Testis (tissue), 3 donors: ENCODE measurements around the gene CCSER2. TPM values are rescaled to one million over a fixed set of nuclear protein-coding genes. Genes with fewer than 3 reads are reported as not detected.
"Not testable (repeated sequence)": the region's sequence is repeated elsewhere in the genome, so short reads cannot be mapped to it uniquely, and the experiment has no call there.

Experiments used
- DNase-seq: peaks from one replicate; pipeline ENCODE4 v3.0.0-alpha.2; 2019
- H3K27ac ChIP-seq, 2 donors: fragments of 200-600 bp; sonication (generic); one replicate each; pipeline ENCODE4 v1.5.1; 2019
- H3K27me3 ChIP-seq: fragments of 200-600 bp; sonication (generic); one replicate; pipeline ENCODE4 v1.5.1; 2019
- H3K36me3 ChIP-seq: fragments of 200-600 bp; sonication (generic); one replicate; pipeline ENCODE4 v1.5.1; 2017; ENCODE audit warnings: low read depth; ENCODE audit errors: missing control alignments
- H3K4me1 ChIP-seq: fragments of 200-600 bp; sonication (generic); one replicate; pipeline ENCODE4 v1.5.1; 2019
- H3K4me3 ChIP-seq, 2 donors: fragments of 200-600 bp; sonication (generic); one replicate each; pipeline ENCODE4 v1.5.1; 2017 to 2019
- H3K9me3 ChIP-seq: fragments of 200-600 bp; sonication (generic); one replicate; pipeline ENCODE4 v1.5.1; 2017
- CTCF ChIP-seq, 3 experiments: fragments of 450-650 bp in 2 of 3; fragments of 200-600 bp in 1 of 3; sonication (generic) in 1 of 3; IDR thresholded peaks; one replicate each; pipeline ENCODE4 v1.5.1; 2016 to 2019; ENCODE audit warnings: antibody characterized with exemption in 3 of 3, mild to moderate bottlenecking in 2 of 3, moderate library complexity in 1 of 3
- POLR2A ChIP-seq: fragments of 450-650 bp; IDR thresholded peaks from one replicate; pipeline ENCODE4 v1.6.1; 2017; ENCODE audit warnings: antibody characterized with exemption, mild to moderate bottlenecking, moderate library complexity
- WGBS, 2 donors: methylation state at CpG; one replicate each; pipeline ENCODE4 v1.1.5; 2018; 5-methylcytosine and 5-hydroxymethylcytosine counted together
- intact Hi-C: fragments of 100-400 bp; cut with DNase I; formaldehyde crosslinking; loops from one replicate; pipeline ENCODE4 v1.15.1; 2023; ENCODE audit warnings: low total_unique reads
- polyA plus RNA-seq: library from polyadenylated mRNA; stranded (reverse); fragments of 350-450 nt; fragmentation: Illumina TruSeq; extraction: RNeasy Lipid Tissue Mini Kit (QIAGEN cat#74804); gene quantifications from one replicate; pipeline ENCODE4 v1.2.3, GENCODE V29; 2014; ENCODE audit warnings: low read depth, low replicate concordance; ENCODE audit not compliant: insufficient read depth
- total RNA-seq, 2 donors: library from RNA; depleted of rRNA; stranded (reverse); fragments of >200 nt; gene quantifications; one replicate each; pipeline ENCODE4 v1.2.3, GENCODE V29; 2016

The CCSER2 gene
- total and polyA plus RNA-seq, 3 donors from 2014 or later = 65.4 to 148 (median 146) TPM

- no peak for DNase-seq
Observed at GRCh38 chr10:84494849-84495180, 166.4 kb downstream of the CCSER2 start.

GRCh38 chr10:84497978-84498377 lies 169.6 kb downstream of the CCSER2 start:
- intact Hi-C loops = no loop called here
- Histone ChIP-seq H3K36me3 (no peaks in the 10 kb centered on the region), H3K4me1 (no peaks in the 10 kb centered on the region), H3K27me3 (no peaks in the 10 kb centered on the region), H3K4me3 (no peak overlapping the region), H3K27ac (no peak overlapping the region), H3K9me3 (no peaks in the 10 kb centered on the region)
- DNase-seq = no peak
- TF ChIP-seq CTCF (IDR thresholded peaks at IDR 0.05) = no peak
- no peak for TF ChIP-seq POLR2A
- 75 to 79% methylated on average over 1 of the region's 1 CpG for WGBS, 2 donors

More at GRCh38 chr10:84494849-84495180, 166.4 kb downstream of the CCSER2 start:
- H3K27ac ChIP-seq = no peak overlapping the region
- no peaks in the 10 kb centered on the region for H3K4me1 ChIP-seq
- intact Hi-C loops = no loop called here
- no peak overlapping the region for H3K4me3 ChIP-seq
- H3K36me3 ChIP-seq = no peaks in the 10 kb centered on the region
- TF ChIP-seq POLR2A (no peak), CTCF (IDR thresholded peaks at IDR 0.05) (no peak)
- no peaks in the 10 kb centered on the region for H3K27me3 ChIP-seq
- no peaks in the 10 kb centered on the region for H3K9me3 ChIP-seq

DNA sequence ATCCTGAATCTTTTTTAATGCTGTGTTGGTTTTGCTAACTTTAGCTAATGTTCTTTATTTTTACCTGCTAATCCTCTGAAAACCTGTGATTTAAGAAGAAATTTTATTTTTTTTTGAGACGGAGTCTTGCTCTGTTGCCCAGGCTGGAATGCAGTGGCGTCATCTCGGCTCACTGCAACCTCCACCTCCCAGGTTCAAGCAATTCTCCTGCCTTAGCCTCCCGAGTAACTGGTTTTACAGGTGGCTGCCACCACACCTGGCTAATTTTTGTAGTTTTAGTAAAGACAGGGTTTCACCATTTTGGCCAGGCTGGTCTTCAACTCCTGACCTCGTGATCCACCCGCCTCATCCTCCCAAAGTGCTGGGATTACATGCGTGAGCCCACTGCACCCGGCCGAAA lies 170.7 kb downstream of the CCSER2 start:
- DNase-seq, H3K4me3 ChIP-seq, H3K27me3 ChIP-seq, H3K9me3 ChIP-seq, H3K36me3 ChIP-seq, intact Hi-C loops, H3K4me1 ChIP-seq, H3K27ac ChIP-seq: not testable (repeated sequence)
- 93 to 95% methylated on average over 9 of the region's 9 CpGs for WGBS, 2 donors

DNA sequence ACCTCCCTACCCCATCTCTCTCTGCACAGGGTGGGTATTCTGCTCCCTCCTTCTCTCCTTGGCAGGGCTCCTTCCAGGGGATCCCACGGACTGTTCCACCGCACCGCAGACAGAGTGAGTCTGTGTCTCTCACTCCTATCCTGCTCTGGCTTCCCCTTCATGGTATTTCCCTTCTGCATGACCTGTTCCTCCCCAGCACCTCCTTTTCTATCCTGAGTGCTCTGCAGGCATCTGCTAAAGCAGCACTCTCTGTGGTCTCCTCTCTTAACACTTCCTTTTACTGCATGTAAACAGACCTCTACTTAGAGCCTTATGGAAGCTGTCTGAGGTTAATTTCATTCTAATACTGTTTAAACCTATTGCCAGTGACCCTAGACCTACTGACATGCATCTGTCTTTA lies 171.5 kb downstream of the CCSER2 start:
- Histone ChIP-seq H3K27me3 (no peaks in the 10 kb centered on the region), H3K27ac (no peak overlapping the region), H3K4me1 (no peaks in the 10 kb centered on the region), H3K36me3 (no peaks in the 10 kb centered on the region), H3K9me3 (no peaks in the 10 kb centered on the region), H3K4me3 (no peak overlapping the region)
- intact Hi-C loops = no loop called here
- no peak for TF ChIP-seq CTCF (IDR thresholded peaks at IDR 0.05)
- no peak for TF ChIP-seq POLR2A
- 69 to 73% methylated on average over 3 of the region's 3 CpGs for WGBS, 2 donors
- DNase-seq = no peak

GRCh38 chr10:84510121-84510520 lies 181.7 kb downstream of the CCSER2 start:
- Histone ChIP-seq H3K27ac (no peak overlapping the region), H3K4me3 (no peak overlapping the region), H3K27me3 (no peaks in the 10 kb centered on the region), H3K4me1 (no peaks in the 10 kb centered on the region), H3K9me3 (no peaks in the 10 kb centered on the region), H3K36me3 (no peaks in the 10 kb centered on the region)
- TF ChIP-seq POLR2A (no peak), CTCF (IDR thresholded peaks at IDR 0.05) (no peak)
- 79 to 83% methylated on average over 3 of the region's 3 CpGs for WGBS, 2 donors
- DNase-seq = no peak
- intact Hi-C loops = no loop called here
